Stimulated activated CD8-positive, alpha-beta memory T cell treated with anti-CD3 and anti-CD28 coated beads, Interleukin-7, amount 100 ng/mL, for 1 hour (primary cell): ENCODE results near the gene APOBEC3F.
"Not testable (repeated sequence)": the region's sequence is repeated elsewhere in the genome, so short reads cannot be mapped to it uniquely, and the experiment has no call there.

ENCODE experiments used
- DNase-seq, 2 donors: peaks; one replicate each; pipeline ENCODE4 v3.0.0-alpha.2; 2020; ENCODE audit warnings: low read depth in 2 of 2

APOBEC3F gene

GRCh38 chr22:39027717-39028116 is 12.9 kb upstream of the APOBEC3F start:
- DNase-seq, result no peak

DNA sequence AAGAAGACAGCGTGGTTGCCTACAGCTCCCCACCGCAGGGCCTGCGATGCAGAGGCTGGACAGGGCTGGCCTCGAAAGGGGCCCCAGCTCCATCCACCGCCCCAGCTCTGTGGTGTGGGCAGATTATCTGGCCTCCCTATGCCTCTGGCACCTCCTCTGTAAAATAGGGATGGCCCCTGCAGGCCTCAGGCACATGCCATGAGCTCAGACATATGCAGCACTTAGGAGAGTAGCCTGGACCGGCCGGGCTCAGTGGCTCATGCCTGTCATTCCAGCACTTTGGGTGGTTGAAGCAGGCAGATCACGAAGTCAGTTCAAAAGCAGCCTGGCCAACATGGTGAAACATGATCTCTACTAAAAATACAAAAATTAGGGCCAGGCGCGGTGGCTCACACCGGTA is 12.4 kb upstream of the APOBEC3F start:
- DNase-seq, result no peak

DNA sequence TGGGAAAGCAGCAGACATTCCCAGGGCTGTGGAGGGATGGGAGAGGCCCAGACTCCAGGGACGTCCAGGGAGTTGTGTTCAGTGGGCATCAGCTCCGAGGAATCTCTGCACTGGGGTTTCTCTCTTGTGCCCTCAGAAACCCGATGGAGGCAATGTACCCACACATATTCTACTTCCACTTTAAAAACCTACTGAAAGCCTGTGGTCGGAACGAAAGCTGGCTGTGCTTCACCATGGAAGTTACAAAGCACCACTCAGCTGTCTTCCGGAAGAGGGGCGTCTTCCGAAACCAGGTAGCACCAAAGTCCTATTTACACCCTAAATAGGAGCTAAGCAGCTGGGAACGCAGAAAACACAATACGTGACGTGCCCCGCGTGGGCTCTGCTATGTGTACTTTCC is 11.4 kb upstream of the APOBEC3F start:
- no peak for DNase-seq

- DNase-seq, result no peak
Observed at GRCh38 chr22:39030705-39031104, 10.0 kb upstream of the APOBEC3F start.

DNA sequence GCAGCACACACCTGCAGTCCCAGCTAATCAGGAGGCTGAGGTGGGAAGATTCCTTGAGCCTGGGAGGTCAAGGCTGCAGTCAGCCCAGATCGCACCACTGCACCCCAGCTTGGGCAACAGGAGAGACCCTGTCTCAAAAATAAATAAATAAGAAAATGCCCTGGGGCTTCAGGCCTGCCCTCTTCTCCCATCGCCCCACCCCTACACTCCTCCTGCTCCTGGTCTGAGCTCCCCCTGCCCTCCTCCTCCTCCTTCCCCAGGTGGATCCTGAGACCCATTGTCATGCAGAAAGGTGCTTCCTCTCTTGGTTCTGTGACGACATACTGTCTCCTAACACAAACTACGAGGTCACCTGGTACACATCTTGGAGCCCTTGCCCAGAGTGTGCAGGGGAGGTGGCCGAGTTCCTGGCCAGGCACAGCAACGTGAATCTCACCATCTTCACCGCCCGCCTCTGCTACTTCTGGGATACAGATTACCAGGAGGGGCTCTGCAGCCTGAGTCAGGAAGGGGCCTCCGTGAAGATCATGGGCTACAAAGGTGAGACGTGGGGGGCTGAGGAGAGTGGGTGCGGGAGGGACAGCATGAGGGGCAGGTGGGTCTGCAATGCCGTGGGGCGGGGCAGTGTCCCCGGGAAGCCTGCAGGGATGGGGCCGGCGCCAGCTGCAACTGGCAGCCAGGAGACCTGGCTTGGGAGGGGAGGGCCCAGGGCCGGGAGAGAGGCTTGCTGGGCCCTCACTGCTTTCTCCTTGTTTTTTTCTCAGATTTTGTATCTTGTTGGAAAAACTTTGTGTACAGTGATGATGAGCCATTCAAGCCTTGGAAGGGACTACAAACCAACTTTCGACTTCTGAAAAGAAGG is 9.0 kb upstream of the APOBEC3F start:
- not testable (repeated sequence) for DNase-seq

- DNase-seq, result not testable (repeated sequence)
Observed at GRCh38 chr22:39037071-39037470, 3.6 kb upstream of the APOBEC3F start.

- DNase-seq, result no peak
Observed at GRCh38 chr22:39039306-39040126, 1.1 kb upstream of the APOBEC3F start.

GRCh38 chr22:39040155-39040537 is 518 bp upstream of the APOBEC3F start:
- DNase-seq, result not testable (repeated sequence)

DNA sequence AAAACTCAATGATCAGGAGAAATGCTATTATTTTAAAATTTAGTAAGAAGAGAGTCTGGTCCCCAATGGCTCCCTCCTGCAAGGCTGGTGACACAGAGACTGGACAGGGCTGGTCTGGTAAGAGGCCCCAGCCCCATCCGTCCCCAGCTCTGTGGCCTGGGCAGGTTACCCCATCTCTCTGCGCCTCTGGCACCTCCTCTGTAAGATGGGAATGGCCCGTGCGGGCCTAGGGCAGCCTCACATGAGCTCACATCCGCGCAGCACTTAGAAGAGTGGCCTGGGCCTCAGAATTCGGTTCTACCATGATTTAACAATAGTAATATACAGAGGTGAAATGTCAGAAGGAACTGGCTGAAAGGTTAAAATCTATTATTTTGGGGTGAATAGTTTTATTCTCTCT is 1.2 kb downstream of the APOBEC3F start:
- no peak for DNase-seq

DNA sequence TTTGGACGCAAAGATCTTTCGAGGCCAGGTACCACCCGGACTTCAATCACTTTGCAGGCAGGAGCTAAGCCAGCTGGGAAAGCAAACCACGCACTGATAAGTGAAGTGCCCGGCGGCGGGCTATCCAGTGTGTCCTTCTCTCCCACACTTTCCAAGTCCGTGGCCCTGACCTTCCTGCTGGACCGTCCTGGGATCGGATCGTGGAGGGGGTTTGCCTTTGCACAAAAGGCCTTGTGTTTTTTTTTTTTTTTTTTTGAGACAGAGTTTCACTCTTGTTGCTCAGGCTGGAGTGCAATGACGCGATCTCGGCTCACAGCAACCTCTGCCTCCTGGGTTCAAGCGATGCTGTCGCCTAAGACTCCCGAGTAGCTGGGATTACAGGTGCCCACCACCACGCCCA is 2.4 kb downstream of the APOBEC3F start:
- not testable (repeated sequence) for DNase-seq

GRCh38 chr22:39045136-39045535 is 4.5 kb downstream of the APOBEC3F start:
- DNase-seq, result not testable (repeated sequence)

DNA sequence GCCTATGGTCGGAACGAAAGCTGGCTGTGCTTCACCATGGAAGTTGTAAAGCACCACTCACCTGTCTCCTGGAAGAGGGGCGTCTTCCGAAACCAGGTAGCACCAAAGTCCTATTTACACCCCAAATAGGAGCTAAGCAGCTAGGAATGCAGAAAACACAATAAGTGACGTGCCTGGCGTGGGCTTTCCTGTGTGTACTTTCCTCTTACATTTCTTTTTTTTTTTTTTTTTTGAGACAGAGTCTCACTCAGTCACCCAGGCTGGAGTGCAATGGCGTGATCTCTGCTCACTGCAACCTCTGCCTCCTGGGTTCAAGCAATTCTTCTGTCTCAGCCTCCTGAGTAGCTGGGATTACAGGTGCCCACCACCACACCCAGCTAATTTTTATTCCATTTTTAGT is 8.8 kb downstream of the APOBEC3F start:
- not testable (repeated sequence) for DNase-seq

GRCh38 chr22:39051844-39052495 is 11.3 kb downstream of the APOBEC3F start:
- DNase-seq, result not testable (repeated sequence)

DNA sequence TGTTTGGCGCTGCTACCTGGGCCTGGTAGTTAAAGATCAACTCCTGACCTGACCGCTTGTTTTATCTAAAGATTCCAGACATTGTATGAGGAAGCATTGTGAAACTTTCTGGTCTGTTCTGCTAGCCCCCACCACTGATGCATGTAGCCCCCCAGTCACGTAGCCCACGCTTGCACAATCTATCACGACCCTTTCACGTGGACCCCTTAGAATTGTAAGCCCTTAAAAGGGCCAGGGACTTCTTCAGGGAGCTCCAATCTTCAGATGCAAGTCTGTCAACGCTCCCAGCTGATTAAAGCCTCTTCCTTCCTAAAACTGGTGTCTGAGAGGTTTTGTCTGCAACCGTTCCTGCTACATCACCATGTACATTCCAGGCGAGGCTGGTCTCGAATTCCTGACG is 15.0 kb downstream of the APOBEC3F start:
- no peak for DNase-seq

GRCh38 chr22:39061290-39061689 is 20.6 kb downstream of the APOBEC3F start:
- not testable (repeated sequence) for DNase-seq

DNA sequence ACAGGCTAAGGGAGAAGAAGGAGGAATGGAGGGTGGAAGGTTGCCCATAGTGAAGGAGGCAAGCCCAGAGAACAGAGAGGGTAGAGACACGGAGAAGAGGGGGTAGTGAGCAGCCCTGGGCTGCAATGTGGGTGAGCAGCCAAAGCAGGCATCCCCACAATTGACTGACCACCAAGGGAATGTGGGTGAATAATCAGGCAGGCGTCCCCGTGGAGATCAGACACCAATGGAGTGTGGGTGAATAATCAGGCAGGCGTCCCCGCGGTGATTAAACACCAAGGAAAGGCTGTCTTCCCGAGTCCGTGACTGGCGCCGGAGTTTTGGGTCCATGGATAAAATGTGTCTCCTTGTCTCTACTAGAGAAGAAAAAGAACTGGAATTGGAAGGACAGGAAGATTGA is 21.3 kb downstream of the APOBEC3F start:
- not testable (repeated sequence) for DNase-seq

GRCh38 chr22:39063904-39064303 is 23.2 kb downstream of the APOBEC3F start:
- DNase-seq, result not testable (repeated sequence)

DNA sequence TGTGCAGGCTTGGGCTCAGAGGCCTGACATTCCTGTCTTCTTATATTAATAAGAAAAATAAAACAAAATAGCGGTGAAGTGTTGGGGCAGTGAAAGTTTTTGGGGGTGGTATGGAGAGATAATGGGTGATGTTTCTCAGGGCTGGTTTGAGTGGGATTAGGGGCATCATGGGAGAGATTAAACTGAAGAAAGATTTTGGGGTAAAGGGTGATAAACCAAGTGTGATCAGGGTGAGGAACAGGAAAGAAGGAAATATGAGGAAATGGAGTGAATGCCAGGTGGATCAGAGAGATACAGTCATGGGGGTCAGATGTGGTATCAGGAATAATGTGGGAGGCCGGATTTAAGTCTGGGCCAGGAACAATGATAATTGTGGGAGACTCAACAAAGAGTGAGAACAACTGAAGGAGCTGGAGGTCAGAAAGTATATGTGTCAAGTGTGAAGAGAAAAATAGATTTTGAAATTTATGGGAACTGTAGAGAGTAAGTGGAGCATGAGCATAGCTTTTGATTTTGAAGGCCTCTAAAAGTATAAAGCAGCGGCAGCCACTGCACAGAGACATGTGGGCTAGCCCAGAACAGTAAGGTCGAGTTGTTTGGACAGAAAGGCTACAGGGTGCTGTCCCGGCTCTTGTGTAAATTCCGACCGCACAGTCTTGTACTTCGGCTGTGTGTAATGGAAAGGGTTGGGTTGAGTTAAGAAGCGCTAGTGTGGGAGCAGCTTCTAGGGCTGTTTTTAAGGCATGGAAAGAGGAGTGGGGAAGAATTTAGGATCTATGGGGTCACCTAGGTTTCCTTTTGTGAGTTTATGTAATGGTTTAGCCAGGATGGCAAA is 26.0 kb downstream of the APOBEC3F start:
- not testable (repeated sequence) for DNase-seq

GRCh38 chr22:39068033-39068785 is 27.5 kb downstream of the APOBEC3F start:
- DNase-seq, result no peak

DNA sequence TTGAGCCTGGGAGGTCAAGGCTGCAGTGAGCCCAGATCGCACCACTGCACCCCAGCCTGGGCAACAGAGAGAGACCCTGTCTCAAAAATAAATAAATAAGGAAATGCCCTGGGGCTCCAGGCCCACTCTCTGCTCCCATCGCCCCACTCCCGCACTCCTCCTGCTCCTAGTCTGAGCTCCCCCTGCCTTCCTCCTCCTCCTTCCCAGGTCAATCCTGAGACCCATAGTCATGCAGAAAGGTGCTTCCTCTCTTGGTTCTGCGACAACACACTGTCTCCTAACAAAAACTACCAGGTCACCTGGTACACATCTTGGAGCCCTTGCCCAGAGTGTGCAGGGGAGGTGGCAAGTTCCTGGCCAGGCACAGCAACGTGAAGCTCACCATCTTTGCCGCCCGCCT is 29.5 kb downstream of the APOBEC3F start:
- no peak for DNase-seq

GRCh38 chr22:39072581-39072981 is 31.9 kb downstream of the APOBEC3F start:
- DNase-seq, result not testable (repeated sequence)
